Measurements from ENCODE around the gene SOS1. TPM values are rescaled to one million over a fixed set of nuclear protein-coding genes. Genes with fewer than 3 reads are reported as not detected.
"Not testable (repeated sequence)": the region's sequence is repeated elsewhere in the genome, so short reads cannot be mapped to it uniquely, and the experiment has no call there.

The SOS1 gene
- total RNA-seq, 1 donor from 2014 or later: 22.4 TPM

GRCh38 chr2:39139511-39140237, 18.8 kb upstream of the SOS1 start:
- no peak for DNase-seq (ENCODE audit: low read depth)

GRCh38 chr2:39138837-39139211, 18.0 kb upstream of the SOS1 start:
- DNase-seq (ENCODE audit: low read depth): no peak

- DNase-seq (ENCODE audit: low read depth): not testable (repeated sequence)
Observed at GRCh38 chr2:39138187-39138836, 17.5 kb upstream of the SOS1 start.

- DNase-seq (ENCODE audit: low read depth): no peak
Observed at GRCh38 chr2:39136799-39137198, 15.9 kb upstream of the SOS1 start.

- no peak for DNase-seq (ENCODE audit: low read depth)
Observed at GRCh38 chr2:39135690-39136259, 14.9 kb upstream of the SOS1 start.

- DNase-seq (ENCODE audit: low read depth): no peak
Observed at GRCh38 chr2:39133215-39133851, 12.5 kb upstream of the SOS1 start.

- no peak for DNase-seq (ENCODE audit: low read depth)
Observed at GRCh38 chr2:39128919-39129391, 8.1 kb upstream of the SOS1 start.

GRCh38 chr2:39127973-39128372, 7.1 kb upstream of the SOS1 start:
- peak; percentile 22 for DNase-seq (ENCODE audit: low read depth)

- no peak for DNase-seq (ENCODE audit: low read depth)
Observed at GRCh38 chr2:39124746-39125057, 3.9 kb upstream of the SOS1 start.

GRCh38 chr2:39124000-39124745, 3.3 kb upstream of the SOS1 start:
- peak; percentile 97 for DNase-seq (ENCODE audit: low read depth)

GRCh38 chr2:39123436-39123999, 2.7 kb upstream of the SOS1 start:
- DNase-seq (ENCODE audit: low read depth): no peak

GRCh38 chr2:39121523-39122063, 742 bp upstream of the SOS1 start:
- no peak for DNase-seq (ENCODE audit: low read depth)

- no peak for DNase-seq (ENCODE audit: low read depth)
Observed at GRCh38 chr2:39120521-39120770, 405 bp downstream of the SOS1 start.

- DNase-seq (ENCODE audit: low read depth): peak; percentile 64
Observed at GRCh38 chr2:39119732-39120520, 925 bp downstream of the SOS1 start.

GRCh38 chr2:39118786-39119499, 1.9 kb downstream of the SOS1 start:
- DNase-seq (ENCODE audit: low read depth): peak; percentile 26

GRCh38 chr2:39115556-39115955, 5.3 kb downstream of the SOS1 start:
- no peak for DNase-seq (ENCODE audit: low read depth)

GRCh38 chr2:39114771-39115170, 6.1 kb downstream of the SOS1 start:
- DNase-seq (ENCODE audit: low read depth): no peak

- no peak for DNase-seq (ENCODE audit: low read depth)
Observed at GRCh38 chr2:39109537-39109936, 11.3 kb downstream of the SOS1 start.

- DNase-seq (ENCODE audit: low read depth): no peak
Observed at GRCh38 chr2:39108377-39108776, 12.5 kb downstream of the SOS1 start.
